Vagina (tissue), 2 donors: ENCODE measurements around the gene INHBE.

Source experiments
- CTCF ChIP-seq, 3 experiments: fragments of 450-650 bp in 2 of 3; fragments of 200-600 bp in 1 of 3; sonication (generic) in 1 of 3; IDR thresholded peaks; one replicate each; pipeline ENCODE4 v1.5.1; 2017 to 2019; ENCODE audit warnings: antibody characterized with exemption in 3 of 3, mild to moderate bottlenecking in 2 of 3, moderate library complexity in 2 of 3
- POLR2A ChIP-seq, 2 donors: fragments of 450-650 bp; IDR thresholded peaks; one replicate each; pipeline ENCODE4 v1.6.1; 2017; ENCODE audit warnings: antibody characterized with exemption in 2 of 2, mild to moderate bottlenecking in 2 of 2, moderate library complexity in 2 of 2
- POLR2AphosphoS5 ChIP-seq, 2 donors: sonication (generic); formaldehyde crosslinking; IDR thresholded peaks; one replicate each; pipeline ENCODE4 v1.9.0; 2017; ENCODE audit warnings: antibody characterized with exemption in 2 of 2, mild to moderate bottlenecking in 2 of 2, low read depth in 1 of 2; ENCODE audit not compliant: insufficient read depth in 1 of 2

- TF ChIP-seq CTCF (IDR thresholded peaks at IDR 0.05) (no peak), POLR2A (IDR thresholded peaks at IDR 0.05) (no peak), POLR2AphosphoS5 (IDR thresholded peaks at IDR 0.05; ENCODE audit: insufficient read depth in 1 of 2, low read depth in 1 of 2) (no peak)
Observed at GRCh38 chr12:57483466-57483865, 28.4 kb downstream of the INHBE start.
